LoVo (cell line): ENCODE results near the gene SLC39A1.

ENCODE experiments used
- DNase-seq: peaks from one replicate; pipeline ENCODE4 v3.0.0-alpha.2; 2016; ENCODE audit warnings: low spot score

SLC39A1 gene

DNA sequence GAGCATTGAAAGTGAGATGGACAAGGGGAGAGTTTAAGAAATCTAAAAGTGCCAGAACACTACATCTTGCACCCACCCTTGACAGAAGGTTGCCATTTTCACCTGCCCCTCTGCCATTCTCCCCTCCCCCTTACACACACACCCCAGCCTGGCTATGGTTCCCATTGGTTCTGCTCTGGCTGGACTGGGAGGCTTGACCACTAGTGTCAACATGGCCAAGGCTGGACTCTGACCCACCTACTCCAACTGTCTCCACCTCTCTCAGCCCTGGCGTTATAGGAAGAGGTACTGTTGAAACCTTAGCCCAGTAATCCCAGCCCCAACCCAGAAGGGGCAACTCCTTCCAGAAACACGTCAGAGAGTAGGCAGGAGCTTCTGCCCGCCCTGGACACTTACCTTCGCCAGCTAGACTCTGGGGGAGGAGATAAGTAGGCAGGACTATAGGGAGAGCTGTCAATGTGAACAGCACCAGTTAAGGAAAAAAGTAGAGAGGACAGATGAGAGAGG lies 9.4 kb downstream of the SLC39A1 start:
- no peak for DNase-seq

GRCh38 chr1:153951801-153952200 lies 11.5 kb downstream of the SLC39A1 start:
- no peak for DNase-seq

- DNase-seq, result no peak
Observed at GRCh38 chr1:153951183-153951582, 12.2 kb downstream of the SLC39A1 start.

DNA sequence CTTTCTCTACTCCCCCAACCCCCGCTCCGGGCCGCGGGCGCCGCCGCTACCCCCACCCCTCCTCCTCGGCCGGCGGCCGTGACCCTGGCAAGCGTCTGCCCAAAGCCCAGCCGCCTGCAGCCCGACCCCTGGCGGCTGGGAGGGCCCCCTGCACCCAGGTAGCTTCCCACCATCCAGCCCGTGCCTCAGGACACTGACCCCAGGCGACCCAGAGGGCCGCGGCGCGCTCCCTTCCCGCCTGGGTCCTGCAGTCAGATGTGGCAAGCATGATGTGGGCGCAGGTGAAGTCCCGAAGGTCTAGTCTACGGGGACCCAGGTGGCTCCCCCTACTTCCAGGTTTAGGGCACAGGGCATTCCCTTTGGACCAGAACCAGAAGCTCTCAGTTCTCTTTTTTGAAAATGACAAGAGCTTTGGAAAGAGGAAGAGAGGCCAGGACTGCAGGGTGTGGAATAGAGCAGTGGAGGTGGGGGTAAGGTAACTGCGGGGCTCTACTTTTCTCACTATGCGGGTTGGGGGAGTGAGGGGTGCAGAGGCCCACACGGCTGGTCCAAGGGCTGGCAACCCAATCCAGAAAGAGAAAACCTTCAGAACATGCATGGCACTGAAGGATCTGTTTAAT lies 16.6 kb downstream of the SLC39A1 start, which contains the start of gene DENND4B:
TSS of gene DENND4B (minus strand) at position 97 of the 620 bp plus-strand sequence. CDS start 2,344 bp downstream, outside the sequence.
- peak; percentile 87 for DNase-seq

- DNase-seq, result peak; percentile 53
Observed at GRCh38 chr1:153945795-153946621, 17.3 kb downstream of the SLC39A1 start.

GRCh38 chr1:153945131-153945794 lies 18.1 kb downstream of the SLC39A1 start:
- no peak for DNase-seq

DNA sequence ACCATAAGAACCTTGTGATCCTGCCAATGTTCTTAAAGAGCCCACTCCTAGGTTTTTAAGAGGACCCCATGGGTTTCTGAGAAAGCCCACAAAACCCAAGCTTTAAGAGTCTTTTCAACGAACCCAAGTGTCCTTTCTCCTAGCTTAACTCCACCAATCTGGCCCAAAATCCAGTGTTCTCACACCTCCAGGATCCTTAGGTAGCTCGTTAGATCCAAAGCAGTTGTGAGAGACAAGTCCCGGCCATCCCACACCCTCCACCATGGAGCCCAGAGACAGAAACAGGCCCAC lies 18.6 kb downstream of the SLC39A1 start:
- no peak for DNase-seq

- DNase-seq, result no peak
Observed at GRCh38 chr1:153944005-153944826, 19.1 kb downstream of the SLC39A1 start.

- no peak for DNase-seq
Observed at GRCh38 chr1:153942766-153943549, 20.4 kb downstream of the SLC39A1 start.

DNA sequence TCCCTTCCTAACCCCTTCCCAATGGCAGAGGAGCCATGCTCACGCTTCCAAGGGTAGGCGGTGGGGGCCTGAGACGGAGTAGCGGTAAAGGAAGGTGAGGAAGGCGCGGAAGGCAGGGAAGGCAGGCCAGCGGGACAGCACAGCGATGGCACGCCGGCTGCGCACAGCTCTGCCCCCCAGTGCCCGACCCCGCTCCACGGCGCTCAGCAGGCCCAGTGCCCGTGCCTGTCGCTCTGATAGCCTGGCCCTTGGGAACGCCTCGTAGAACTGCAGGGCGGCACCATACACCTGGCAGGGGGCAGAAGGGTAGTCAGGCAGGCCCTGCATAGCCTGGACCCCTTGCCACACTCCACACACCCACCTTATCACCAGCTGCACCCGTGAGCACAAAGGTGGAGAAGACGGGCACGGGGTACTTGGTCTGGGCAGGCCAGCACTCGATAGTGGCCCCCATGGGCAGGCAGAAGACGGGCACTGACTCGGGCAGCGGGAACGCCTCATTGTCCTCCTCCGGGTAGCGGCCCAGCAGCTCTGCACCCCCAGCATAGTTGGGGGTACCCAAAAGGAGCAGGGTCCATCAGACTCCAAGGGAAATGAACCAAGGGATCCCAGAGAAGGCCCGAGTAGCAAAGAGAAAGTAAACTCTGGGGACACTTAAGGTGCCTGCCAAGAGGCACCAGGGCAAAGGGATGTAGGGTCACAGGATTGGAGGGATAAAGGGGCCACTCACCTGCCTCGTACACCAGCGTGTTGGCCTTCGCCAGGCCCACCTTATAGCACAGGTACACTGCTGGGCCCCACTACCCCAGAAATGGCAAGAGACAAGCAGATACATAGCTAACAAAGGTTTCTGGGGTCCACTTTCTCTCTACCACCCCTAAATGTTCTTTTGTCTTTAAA lies 21.3 kb downstream of the SLC39A1 start:
- no peak for DNase-seq

GRCh38 chr1:153940756-153941155 lies 22.6 kb downstream of the SLC39A1 start:
- DNase-seq, result no peak

DNA sequence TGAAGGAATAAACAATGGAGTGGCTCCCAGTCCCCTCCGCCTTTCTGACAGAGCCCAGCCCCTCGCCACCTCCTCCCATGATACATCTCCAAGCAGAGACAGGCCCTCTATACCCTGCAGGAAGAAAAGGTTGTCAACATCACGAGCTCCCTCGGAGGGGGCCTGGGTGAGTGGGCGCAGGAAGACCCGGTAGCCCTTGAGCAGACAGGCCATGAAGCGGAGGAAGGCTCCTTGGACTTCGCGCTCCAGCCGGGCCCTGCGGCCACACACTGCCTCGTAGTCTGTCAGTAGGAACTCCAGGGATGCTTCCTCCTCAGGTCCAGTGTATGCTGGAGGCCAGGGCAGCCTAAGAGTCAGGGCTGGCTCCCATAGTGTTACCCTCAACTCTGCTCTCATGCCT lies 23.9 kb downstream of the SLC39A1 start:
- no peak for DNase-seq

GRCh38 chr1:153938996-153939395 lies 24.3 kb downstream of the SLC39A1 start:
- DNase-seq, result no peak

DNA sequence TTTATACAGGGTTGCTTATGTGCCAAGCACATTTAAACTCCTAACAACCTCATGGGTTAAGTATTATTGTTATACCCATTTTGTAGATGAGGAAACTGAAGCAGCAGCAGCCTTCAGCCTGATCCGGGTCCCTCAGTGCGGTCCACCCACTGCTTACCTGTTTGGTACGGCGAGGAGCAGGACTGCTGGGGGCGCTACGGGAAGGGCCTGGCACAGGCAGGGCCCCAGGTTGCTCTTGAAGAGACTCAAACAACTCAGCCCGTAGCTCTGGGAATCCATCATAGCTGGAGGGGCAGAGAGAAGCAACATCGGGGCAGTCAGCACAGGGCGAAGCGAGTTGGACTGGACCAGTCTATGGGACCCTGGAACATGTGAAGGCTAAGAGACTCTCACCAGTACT lies 26.0 kb downstream of the SLC39A1 start:
- no peak for DNase-seq

DNA sequence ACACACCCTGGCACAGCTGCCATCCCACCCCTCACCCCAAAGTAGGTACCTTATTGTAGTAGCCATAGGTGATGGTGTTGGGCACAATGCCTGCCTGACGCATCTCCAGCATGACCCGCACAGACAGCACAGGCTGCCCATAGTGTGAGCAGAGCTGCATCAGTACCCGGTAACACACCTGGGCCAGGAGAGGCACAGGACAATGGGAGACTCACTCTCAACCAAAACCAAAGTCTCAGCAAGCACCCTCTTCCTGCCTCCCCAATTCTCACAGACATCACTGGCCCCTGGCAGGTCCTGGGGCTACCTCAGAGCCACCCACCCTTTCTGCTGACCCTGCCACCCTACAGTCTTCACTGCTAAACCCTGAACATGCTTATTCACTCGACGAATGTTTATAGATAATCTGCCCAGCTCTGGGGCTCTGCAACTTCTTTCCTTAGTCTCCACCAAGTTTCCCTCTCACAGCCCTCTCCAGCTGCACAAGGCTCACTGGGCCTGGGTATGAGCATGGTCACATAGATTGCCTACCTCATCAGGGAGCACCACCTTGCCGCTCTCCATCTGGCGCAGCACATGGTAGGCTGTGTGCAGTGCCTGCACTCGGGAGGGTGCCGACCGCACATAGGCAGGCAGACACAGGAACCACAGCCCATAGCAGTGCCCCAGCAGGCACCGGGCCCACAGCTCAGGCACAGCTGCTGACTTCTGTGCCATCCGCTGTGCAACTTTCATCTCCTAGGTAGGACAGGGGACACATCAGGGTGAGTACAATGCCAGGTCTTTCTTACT lies 27.1 kb downstream of the SLC39A1 start:
- no peak for DNase-seq

GRCh38 chr1:153934746-153935145 lies 28.6 kb downstream of the SLC39A1 start:
- no peak for DNase-seq

GRCh38 chr1:153933955-153934354 lies 29.4 kb downstream of the SLC39A1 start:
- DNase-seq, result no peak

DNA sequence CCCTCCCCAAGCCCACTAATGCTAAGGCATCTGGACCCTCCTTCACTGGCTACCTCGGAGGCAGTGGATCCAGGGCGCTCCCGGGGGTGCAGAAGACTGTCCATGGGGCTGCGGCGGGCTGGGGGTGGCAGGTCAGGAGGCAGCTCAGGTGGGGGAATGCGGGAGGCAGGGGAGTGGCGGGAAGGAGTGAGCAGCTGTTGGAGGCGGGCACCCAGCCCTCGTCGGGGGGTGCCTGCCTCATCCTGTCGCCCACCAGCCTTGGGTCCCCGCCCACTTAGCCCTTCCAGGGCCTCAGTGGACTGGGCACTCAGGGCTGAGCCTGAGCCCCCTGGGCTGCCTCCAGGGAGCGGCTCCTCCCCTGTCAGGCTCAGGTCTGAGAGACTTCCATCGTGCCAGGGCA lies 29.9 kb downstream of the SLC39A1 start:
- DNase-seq, result no peak
